Measurements from ENCODE around the gene EVA1C.

DNA sequence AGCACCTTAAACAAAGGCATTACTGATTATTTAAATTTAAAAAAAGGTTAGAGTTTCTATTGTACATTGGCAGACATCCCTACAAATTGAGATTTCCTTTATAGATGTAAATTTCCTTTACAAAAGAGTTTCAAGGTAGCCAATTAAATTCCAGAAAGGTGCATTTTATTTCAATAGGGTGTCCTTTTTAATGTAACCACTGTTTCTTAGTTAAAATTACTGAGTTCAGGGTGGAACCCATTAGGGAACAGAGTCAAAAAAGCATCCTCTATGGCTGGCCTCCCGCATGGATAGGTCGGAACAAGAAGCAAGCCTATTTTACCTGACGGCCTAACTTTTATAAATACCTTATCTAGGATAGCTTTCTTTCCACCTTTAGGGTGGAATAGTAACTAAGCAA is 148.4 kb downstream of the EVA1C start:
- TF ChIP-seq, protein P1, sequence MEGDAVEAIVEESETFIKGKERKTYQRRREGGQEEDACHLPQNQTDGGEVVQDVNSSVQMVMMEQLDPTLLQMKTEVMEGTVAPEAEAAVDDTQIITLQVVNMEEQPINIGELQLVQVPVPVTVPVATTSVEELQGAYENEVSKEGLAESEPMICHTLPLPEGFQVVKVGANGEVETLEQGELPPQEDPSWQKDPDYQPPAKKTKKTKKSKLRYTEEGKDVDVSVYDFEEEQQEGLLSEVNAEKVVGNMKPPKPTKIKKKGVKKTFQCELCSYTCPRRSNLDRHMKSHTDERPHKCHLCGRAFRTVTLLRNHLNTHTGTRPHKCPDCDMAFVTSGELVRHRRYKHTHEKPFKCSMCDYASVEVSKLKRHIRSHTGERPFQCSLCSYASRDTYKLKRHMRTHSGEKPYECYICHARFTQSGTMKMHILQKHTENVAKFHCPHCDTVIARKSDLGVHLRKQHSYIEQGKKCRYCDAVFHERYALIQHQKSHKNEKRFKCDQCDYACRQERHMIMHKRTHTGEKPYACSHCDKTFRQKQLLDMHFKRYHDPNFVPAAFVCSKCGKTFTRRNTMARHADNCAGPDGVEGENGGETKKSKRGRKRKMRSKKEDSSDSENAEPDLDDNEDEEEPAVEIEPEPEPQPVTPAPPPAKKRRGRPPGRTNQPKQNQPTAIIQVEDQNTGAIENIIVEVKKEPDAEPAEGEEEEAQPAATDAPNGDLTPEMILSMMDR (conservative IDR thresholded peaks at IDR 0.05; ENCODE audit: low read length) = no peak
- no peak for TF ChIP-seq EZH2phosphoT487 (IDR thresholded peaks at IDR 0.05; ENCODE audit: borderline replicate concordance)
